GM12801 (cell line): ENCODE data around the gene ZNF581.

Source experiments
- TF ChIP-seq, protein P1 (sequence below): IDR thresholded peaks from one replicate; pipeline ENCODE4 v1.5.1; 2011; ENCODE audit warnings: control low read depth; ENCODE audit not compliant: insufficient read length; ENCODE audit errors: extremely low read depth

Gene ZNF581

DNA sequence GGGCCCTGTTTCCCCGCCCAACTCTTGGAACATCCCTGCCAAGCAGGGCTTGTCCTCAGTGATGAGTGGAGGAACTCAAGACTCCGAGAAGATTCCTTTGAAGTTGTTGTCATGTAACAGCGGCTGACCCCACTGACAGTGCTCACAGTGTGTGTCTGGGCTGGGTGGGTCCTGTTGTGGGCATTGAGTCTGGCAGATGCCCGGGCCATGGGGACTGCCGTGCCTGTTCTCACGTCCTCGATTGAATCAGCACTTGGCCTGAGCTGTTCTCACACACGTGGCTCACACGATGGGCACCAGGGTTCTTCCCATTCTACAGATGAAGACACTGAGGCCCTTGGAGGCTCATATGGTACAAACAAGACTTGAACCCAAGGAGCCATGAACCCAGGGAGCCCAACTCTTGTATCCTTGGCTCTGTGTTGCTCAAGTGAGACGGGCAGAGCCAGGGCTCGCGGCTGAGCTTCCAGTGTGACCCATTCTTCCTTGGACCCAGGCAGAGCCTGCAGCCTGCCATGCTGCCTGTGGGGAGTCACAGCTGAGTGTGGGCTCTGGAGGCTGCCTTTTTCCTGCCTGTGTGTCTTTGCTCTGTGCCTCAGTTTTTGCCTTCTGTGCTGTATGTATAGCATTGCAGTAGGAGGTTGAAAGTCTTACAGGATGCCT lies 23.0 kb downstream of the ZNF581 start:
- TF ChIP-seq, protein P1, sequence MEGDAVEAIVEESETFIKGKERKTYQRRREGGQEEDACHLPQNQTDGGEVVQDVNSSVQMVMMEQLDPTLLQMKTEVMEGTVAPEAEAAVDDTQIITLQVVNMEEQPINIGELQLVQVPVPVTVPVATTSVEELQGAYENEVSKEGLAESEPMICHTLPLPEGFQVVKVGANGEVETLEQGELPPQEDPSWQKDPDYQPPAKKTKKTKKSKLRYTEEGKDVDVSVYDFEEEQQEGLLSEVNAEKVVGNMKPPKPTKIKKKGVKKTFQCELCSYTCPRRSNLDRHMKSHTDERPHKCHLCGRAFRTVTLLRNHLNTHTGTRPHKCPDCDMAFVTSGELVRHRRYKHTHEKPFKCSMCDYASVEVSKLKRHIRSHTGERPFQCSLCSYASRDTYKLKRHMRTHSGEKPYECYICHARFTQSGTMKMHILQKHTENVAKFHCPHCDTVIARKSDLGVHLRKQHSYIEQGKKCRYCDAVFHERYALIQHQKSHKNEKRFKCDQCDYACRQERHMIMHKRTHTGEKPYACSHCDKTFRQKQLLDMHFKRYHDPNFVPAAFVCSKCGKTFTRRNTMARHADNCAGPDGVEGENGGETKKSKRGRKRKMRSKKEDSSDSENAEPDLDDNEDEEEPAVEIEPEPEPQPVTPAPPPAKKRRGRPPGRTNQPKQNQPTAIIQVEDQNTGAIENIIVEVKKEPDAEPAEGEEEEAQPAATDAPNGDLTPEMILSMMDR: no peak

DNA sequence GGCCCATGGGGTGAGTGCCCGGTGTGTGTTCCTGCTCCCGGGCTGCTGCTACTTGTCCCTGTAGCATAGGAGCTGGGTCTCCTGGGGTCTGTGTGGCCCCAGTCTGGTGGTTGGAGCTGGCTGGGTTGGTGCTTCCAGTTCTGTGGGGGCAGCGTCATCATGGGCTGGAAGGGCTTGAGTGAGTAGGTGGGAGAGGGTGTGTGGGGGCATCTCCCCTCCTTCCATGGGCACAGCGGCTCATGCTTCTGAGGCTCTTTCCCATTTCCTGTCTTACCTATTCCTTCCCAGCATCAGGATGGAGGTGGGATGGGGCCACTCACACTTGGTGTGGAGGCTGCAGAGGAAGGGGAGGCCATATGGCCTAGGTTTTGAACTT lies 23.5 kb downstream of the ZNF581 start:
- TF ChIP-seq, protein P1: no peak

GRCh38 chr19:55667511-55667910 lies 24.1 kb downstream of the ZNF581 start:
- TF ChIP-seq, protein P1: no peak

DNA sequence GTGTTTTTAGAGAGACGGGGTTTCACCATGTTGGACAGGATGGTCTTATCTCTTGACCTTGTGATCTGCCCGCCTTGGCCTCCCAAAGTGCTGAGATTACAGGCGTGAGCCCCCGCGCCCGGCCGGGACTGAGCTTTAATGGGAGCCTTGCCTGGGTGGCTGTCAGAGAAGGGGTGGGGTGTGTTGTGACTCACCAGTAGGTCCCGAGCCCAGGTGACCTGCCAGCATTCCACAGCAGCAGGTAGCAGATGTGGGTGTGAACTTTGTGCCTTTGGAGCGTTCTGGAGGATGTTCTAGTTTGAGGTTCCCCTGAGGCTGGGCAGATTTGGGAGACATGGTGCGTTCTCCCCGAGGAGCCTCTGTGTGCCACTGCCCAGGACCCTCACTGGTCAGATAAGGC lies 24.5 kb downstream of the ZNF581 start:
- TF ChIP-seq, protein P1: no peak

GRCh38 chr19:55668603-55669348 lies 25.3 kb downstream of the ZNF581 start:
- TF ChIP-seq, protein P1: no peak

- TF ChIP-seq, protein P1: no peak
Observed at GRCh38 chr19:55669418-55670279, 26.2 kb downstream of the ZNF581 start.

DNA sequence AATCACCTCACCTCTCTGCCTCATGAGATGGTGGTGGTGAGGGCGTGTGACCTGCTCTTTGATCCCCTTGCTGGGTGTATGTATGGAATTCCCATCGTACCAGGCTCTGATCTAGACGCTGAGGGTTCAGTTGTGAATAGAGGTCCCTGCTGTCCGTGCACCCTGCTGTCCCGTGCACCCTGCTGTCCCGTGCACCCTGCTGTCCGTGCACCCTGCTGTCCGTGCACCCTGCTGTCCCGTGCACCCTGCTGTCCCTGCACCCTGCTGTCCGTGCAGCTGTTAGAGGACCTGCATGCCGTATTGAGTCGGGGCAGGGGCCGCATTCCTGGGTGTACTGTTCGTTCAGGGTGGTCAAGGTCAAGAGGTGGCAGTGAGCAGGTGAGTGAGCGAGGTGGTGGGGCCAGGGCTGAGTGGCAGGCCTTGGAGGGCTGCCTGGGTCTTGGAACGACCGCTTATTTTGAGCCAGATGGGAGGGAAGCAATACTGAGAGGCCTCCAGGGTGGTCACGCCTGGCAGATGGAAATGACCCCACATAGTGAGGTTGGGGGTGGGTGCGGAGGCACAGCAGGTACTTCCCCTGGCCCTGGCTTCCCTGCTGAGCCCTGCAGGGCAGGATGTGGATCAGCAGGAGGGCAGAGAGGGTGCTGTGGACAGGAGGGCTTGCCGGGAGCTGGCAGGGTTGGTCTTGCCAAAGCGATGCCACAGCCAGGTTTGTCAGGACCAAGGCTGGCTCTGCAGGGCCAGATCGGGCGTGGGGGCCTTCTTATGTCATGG lies 27.0 kb downstream of the ZNF581 start:
- TF ChIP-seq, protein P1: no peak
